Mesenchymal stem cell (in vitro differentiated cells and primary cell): Measurements from ENCODE around the gene SEMA6C.

Source experiments
- DNase-seq: peaks from one replicate; pipeline ENCODE4 v3.0.0-alpha.2; 2013
- H2AFZ ChIP-seq: one replicate; pipeline ENCODE4 v1.6.1; 2013; ENCODE audit warnings: low read depth, mild to moderate bottlenecking, control low read depth, inconsistent platforms, low read length, moderate library complexity
- H2AK5ac ChIP-seq: 2 replicates; pipeline ENCODE4 v1.6.1; 2013; ENCODE audit warnings: low read length, moderate library complexity, mild to moderate bottlenecking, inconsistent platforms; ENCODE audit not compliant: severe bottlenecking
- H2BK120ac ChIP-seq: one replicate; pipeline ENCODE4 v1.6.1; 2013; ENCODE audit warnings: low read depth, mild to moderate bottlenecking, inconsistent platforms, low read length, moderate library complexity
- H2BK12ac ChIP-seq, 2 experiments: one replicate each; pipeline ENCODE4 v1.6.1; 2013; ENCODE audit warnings: inconsistent platforms in 2 of 2, low read length in 2 of 2, mild to moderate bottlenecking in 2 of 2, moderate library complexity in 2 of 2, control low read depth in 1 of 2
- H2BK15ac ChIP-seq: one replicate; pipeline ENCODE4 v1.6.1; 2013; ENCODE audit warnings: mild to moderate bottlenecking, low read depth, inconsistent platforms; ENCODE audit not compliant: poor library complexity, severe bottlenecking
- H2BK5ac ChIP-seq: 2 replicates; pipeline ENCODE4 v1.6.1; 2013; ENCODE audit warnings: low read depth, mild to moderate bottlenecking, low read length, control low read depth, inconsistent platforms; ENCODE audit not compliant: poor library complexity, severe bottlenecking
- H3K14ac ChIP-seq, 2 experiments: one replicate each; pipeline ENCODE4 v1.6.1; 2013; ENCODE audit warnings: inconsistent platforms in 2 of 2, low read length in 2 of 2, control low read depth in 1 of 2, mild to moderate bottlenecking in 1 of 2, moderate library complexity in 1 of 2
- H3K18ac ChIP-seq, 2 experiments: one replicate each; pipeline ENCODE4 v1.6.1; 2013; ENCODE audit warnings: inconsistent platforms in 2 of 2, low read length in 2 of 2, control low read depth in 1 of 2, low read depth in 1 of 2, mild to moderate bottlenecking in 1 of 2
- H3K23ac ChIP-seq, 2 experiments: one replicate each; pipeline ENCODE4 v1.6.1; 2013; ENCODE audit warnings: inconsistent platforms in 2 of 2, low read length in 2 of 2, mild to moderate bottlenecking in 2 of 2, moderate library complexity in 2 of 2, control low read depth in 1 of 2
- H3K27ac ChIP-seq: 2 replicates; pipeline ENCODE4 v1.5.1; 2013; ENCODE audit warnings: mild to moderate bottlenecking, moderate library complexity, low read length, control low read depth, inconsistent platforms; ENCODE audit not compliant: poor library complexity, severe bottlenecking
- H3K27me3 ChIP-seq, 2 experiments: 2 replicates each; pipeline versions ENCODE4 v1.6.1 to v1.7.0; 2013; ENCODE audit warnings: low read length in 2 of 2, mild to moderate bottlenecking in 2 of 2, moderate library complexity in 2 of 2, control low read depth in 1 of 2, inconsistent platforms in 1 of 2; ENCODE audit not compliant: control insufficient read depth in 1 of 2, insufficient read depth in 1 of 2
- H3K36me3 ChIP-seq, 2 experiments: 2 replicates each; pipeline versions ENCODE4 v1.6.1 to v1.7.0; 2013; ENCODE audit warnings: low read length in 2 of 2, control low read depth in 1 of 2, inconsistent platforms in 1 of 2, low read depth in 1 of 2, mild to moderate bottlenecking in 1 of 2; ENCODE audit not compliant: insufficient read depth in 2 of 2, control insufficient read depth in 1 of 2
- H3K4ac ChIP-seq, 2 experiments: one replicate each; pipeline ENCODE4 v1.6.1; 2013; ENCODE audit warnings: inconsistent platforms in 2 of 2, low read length in 2 of 2, mild to moderate bottlenecking in 2 of 2, moderate library complexity in 2 of 2, control low read depth in 1 of 2, low read depth in 1 of 2
- H3K4me1 ChIP-seq: 2 replicates; pipeline ENCODE4 v1.6.1; 2013; ENCODE audit warnings: low read depth, low read length, control low read depth; ENCODE audit not compliant: control insufficient read depth, insufficient read depth
- H3K4me2 ChIP-seq: 2 replicates; pipeline ENCODE4 v1.6.1; 2013; ENCODE audit warnings: low read length, mild to moderate bottlenecking, inconsistent platforms; ENCODE audit not compliant: poor library complexity, severe bottlenecking
- H3K4me3 ChIP-seq, 2 experiments: 2 replicates each; pipeline versions ENCODE4 v1.5.1 to v1.7.0; 2013; ENCODE audit warnings: low read length in 2 of 2, mild to moderate bottlenecking in 2 of 2, control low read depth in 1 of 2, low read depth in 1 of 2; ENCODE audit not compliant: insufficient read depth in 1 of 2
- H3K79me1 ChIP-seq: replicated peaks from 2 replicates; pipeline ENCODE4 v1.6.1; 2013; ENCODE audit warnings: mild to moderate bottlenecking, control low read depth, low read length, inconsistent platforms; ENCODE audit not compliant: poor library complexity, severe bottlenecking
- H3K9ac ChIP-seq: 2 replicates; pipeline ENCODE4 v1.7.0; 2013; ENCODE audit warnings: mild to moderate bottlenecking, low read length, moderate library complexity
- H3K9me3 ChIP-seq: 2 replicates; pipeline ENCODE4 v1.7.0; 2013; ENCODE audit warnings: mild to moderate bottlenecking, low read length; ENCODE audit not compliant: control insufficient read depth
- H4K8ac ChIP-seq: one replicate; pipeline ENCODE4 v1.6.1; 2013; ENCODE audit warnings: inconsistent platforms, mild to moderate bottlenecking, low read length, moderate library complexity
- H4K91ac ChIP-seq: one replicate; pipeline ENCODE4 v1.6.1; 2013; ENCODE audit warnings: mild to moderate bottlenecking, low read length, inconsistent platforms
- WGBS: methylation state at CpG from one replicate; pipeline ENCODE4 v1.1.7; 2013; ENCODE audit warnings: mixed read lengths; 5-methylcytosine and 5-hydroxymethylcytosine counted together

SEMA6C gene

DNA sequence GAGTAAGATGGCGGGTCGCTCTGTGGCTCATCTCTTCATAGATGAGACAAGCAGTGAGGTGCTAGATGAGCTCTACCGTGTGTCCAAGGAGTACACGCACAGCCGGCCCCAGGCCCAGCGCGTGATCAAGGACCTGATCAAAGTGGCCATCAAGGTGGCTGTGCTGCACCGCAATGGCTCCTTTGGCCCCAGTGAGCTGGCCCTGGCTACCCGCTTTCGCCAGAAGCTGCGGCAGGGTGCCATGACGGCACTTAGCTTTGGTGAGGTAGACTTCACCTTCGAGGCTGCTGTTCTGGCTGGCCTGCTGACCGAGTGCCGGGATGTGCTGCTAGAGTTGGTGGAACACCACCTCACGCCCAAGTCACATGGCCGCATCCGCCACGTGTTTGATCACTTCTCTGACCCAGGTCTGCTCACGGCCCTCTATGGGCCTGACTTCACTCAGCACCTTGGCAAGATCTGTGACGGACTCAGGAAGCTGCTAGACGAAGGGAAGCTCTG lies 12.4 kb upstream of the SEMA6C start:
- H2BK12ac ChIP-seq, result no peak overlapping the region
- no peak overlapping the region for H2AK5ac ChIP-seq
- WGBS, result 96% methylated on average over 22 of the region's 22 CpGs
- H3K4me3 ChIP-seq, result no peak overlapping the region
- no peak overlapping the region for H3K9ac ChIP-seq
- H2BK5ac ChIP-seq, result no peak overlapping the region
- no peak overlapping the region for H2BK120ac ChIP-seq
- H3K79me1 ChIP-seq, result peaks cover 10% of the 10 kb centered on the region
- no peaks in the 10 kb centered on the region for H3K27me3 ChIP-seq
- H3K36me3 ChIP-seq, result peaks cover 35 to 66% of the 10 kb centered on the region in 2 experiments
- H3K18ac ChIP-seq, result no peak overlapping the region
- H3K14ac ChIP-seq, result no peak overlapping the region
- no peak overlapping the region for H3K4me2 ChIP-seq
- H3K4ac ChIP-seq, result no peak overlapping the region
- no peak overlapping the region for H4K8ac ChIP-seq
- H2BK15ac ChIP-seq, result no peak overlapping the region
- no peak overlapping the region for H2AFZ ChIP-seq
- H3K27ac ChIP-seq, result no peak overlapping the region
- no peaks in the 10 kb centered on the region for H3K4me1 ChIP-seq
- no peak for DNase-seq
- H4K91ac ChIP-seq, result no peak overlapping the region
- H3K9me3 ChIP-seq, result no peaks in the 10 kb centered on the region
- H3K23ac ChIP-seq, result no peak overlapping the region

GRCh38 chr1:151158326-151158725 lies 11.9 kb upstream of the SEMA6C start:
- H3K4ac ChIP-seq, result no peak overlapping the region
- H3K9me3 ChIP-seq, result no peaks in the 10 kb centered on the region
- H2BK120ac ChIP-seq, result no peak overlapping the region
- H3K23ac ChIP-seq, result no peak overlapping the region
- no peak overlapping the region for H3K4me2 ChIP-seq
- H4K8ac ChIP-seq, result no peak overlapping the region
- H2AFZ ChIP-seq, result no peak overlapping the region
- no peak overlapping the region for H2BK5ac ChIP-seq
- no peak for DNase-seq
- no peak overlapping the region for H2BK15ac ChIP-seq
- H3K27me3 ChIP-seq, result no peaks in the 10 kb centered on the region
- H3K14ac ChIP-seq, result no peak overlapping the region
- no peak overlapping the region for H2BK12ac ChIP-seq
- H3K9ac ChIP-seq, result no peak overlapping the region
- H3K36me3 ChIP-seq, result peaks cover 35 to 67% of the 10 kb centered on the region in 2 experiments
- no peak overlapping the region for H4K91ac ChIP-seq
- no peak overlapping the region for H3K18ac ChIP-seq
- H3K4me3 ChIP-seq, result no peak overlapping the region
- peaks cover 10% of the 10 kb centered on the region for H3K79me1 ChIP-seq
- H3K27ac ChIP-seq, result no peak overlapping the region
- H2AK5ac ChIP-seq, result no peak overlapping the region
- 95% methylated on average over 4 of the region's 5 CpGs for WGBS
- no peaks in the 10 kb centered on the region for H3K4me1 ChIP-seq

- Histone ChIP-seq H3K27ac (no peak overlapping the region), H2BK12ac (no peak overlapping the region), H3K36me3 (peaks cover 35 to 67% of the 10 kb centered on the region in 2 experiments), H2AFZ (no peak overlapping the region), H3K18ac (no peak overlapping the region), H2BK120ac (no peak overlapping the region), H4K91ac (no peak overlapping the region), H3K9me3 (no peaks in the 10 kb centered on the region), H3K14ac (no peak overlapping the region), H3K79me1 (peaks cover 10% of the 10 kb centered on the region), H3K4me2 (no peak overlapping the region), H3K9ac (no peak overlapping the region), H3K23ac (no peak overlapping the region), H3K4ac (no peak overlapping the region), H3K4me1 (no peaks in the 10 kb centered on the region), H2AK5ac (no peak overlapping the region), H2BK15ac (no peak overlapping the region), H3K27me3 (no peaks in the 10 kb centered on the region), H4K8ac (no peak overlapping the region), H2BK5ac (no peak overlapping the region), H3K4me3 (no peak overlapping the region)
- WGBS, result 95% methylated on average over 6 of the region's 6 CpGs
- DNase-seq, result no peak
These were observed 10.7 kb upstream of the SEMA6C start for GRCh38 chr1:151157067-151157531.

- H2BK12ac ChIP-seq, result no peak within 1 kb of the TSS
- no peak within 1 kb of the TSS for H2BK120ac ChIP-seq
- no peak within 1 kb of the TSS for H2BK5ac ChIP-seq
- WGBS, result 79% methylated on average over 4 of the region's 4 CpGs
- H3K9ac ChIP-seq, result no peak within 1 kb of the TSS
- H4K91ac ChIP-seq, result no peak within 1 kb of the TSS
- H3K4ac ChIP-seq, result no peak within 1 kb of the TSS
- no peak within 1 kb of the TSS for H3K27ac ChIP-seq
- H3K4me1 ChIP-seq, result no peaks in the 10 kb centered on the region
- peaks cover 8% of the 10 kb centered on the region for H3K79me1 ChIP-seq
- no peak within 1 kb of the TSS for H3K4me3 ChIP-seq
- no peak within 1 kb of the TSS for H4K8ac ChIP-seq
- no peak within 1 kb of the TSS for H2BK15ac ChIP-seq
- no peaks in the 10 kb centered on the region for H3K9me3 ChIP-seq
- H3K27me3 ChIP-seq, result no peaks in the 10 kb centered on the region
- DNase-seq, result no peak
- H2AK5ac ChIP-seq, result no peak within 1 kb of the TSS
- H3K4me2 ChIP-seq, result no peak within 1 kb of the TSS
- no peak within 1 kb of the TSS for H3K18ac ChIP-seq
- H2AFZ ChIP-seq, result no peak within 1 kb of the TSS
- peaks cover 32 to 60% of the 10 kb centered on the region in 2 experiments for H3K36me3 ChIP-seq
- no peak within 1 kb of the TSS for H3K23ac ChIP-seq
- H3K14ac ChIP-seq, result no peak within 1 kb of the TSS
These were observed 10.0 kb upstream of the SEMA6C start, which contains the start of gene TNFAIP8L2 for GRCh38 chr1:151156515-151156819. TNFAIP8L2 (plus strand) TSS chr1:151156649; CDS start chr1:151158698, 2,049 bp downstream.
